GM08714 (cell line): ENCODE results near the gene C18orf32.
A peak's percentile ranks its signal among the peaks of the same experiment; 100 is the strongest.
"Not testable (repeated sequence)": the region's sequence is repeated elsewhere in the genome, so short reads cannot be mapped to it uniquely, and the experiment has no call there.

Experiments used
- H3K4me3 ChIP-seq: fragments of 200-500 bp; sonication (Bioruptor generic); 2 replicates; pipeline ENCODE4 v1.5.1; 2014; ENCODE audit warnings: mild to moderate bottlenecking, low read length, inconsistent platforms
- ZNF274 ChIP-seq: IDR thresholded peaks from 2 replicates; pipeline ENCODE4 v1.6.1; 2012; ENCODE audit warnings: mild to moderate bottlenecking, low read depth, low read length

The C18orf32 gene

DNA sequence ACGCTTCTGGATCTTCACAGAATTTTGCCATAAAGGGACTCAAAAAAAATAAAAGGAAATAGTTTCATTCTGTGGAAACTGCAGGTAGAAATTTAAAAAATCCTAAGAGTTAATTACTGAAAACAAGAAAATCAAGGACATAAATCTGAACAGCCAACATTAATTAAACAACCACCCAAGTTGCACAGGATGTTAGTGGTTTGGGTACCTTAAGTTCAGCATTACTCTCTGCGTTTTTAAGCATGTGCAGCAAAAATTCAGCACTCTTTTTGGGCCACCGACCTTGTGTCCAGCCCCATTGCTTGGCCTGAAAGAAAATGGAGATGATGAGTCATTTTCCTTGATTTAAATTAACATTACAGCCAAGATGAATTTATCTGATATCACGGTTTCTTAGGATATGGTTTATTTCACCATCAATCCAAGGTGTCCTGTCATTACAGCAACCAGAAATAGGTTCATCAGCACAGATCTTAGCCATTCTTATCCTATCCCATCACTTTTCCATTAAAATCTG, 3.3 kb upstream of the C18orf32 start:
- TF ChIP-seq ZNF274: no peak
- peak overlapping the region; percentile 83 for H3K4me3 ChIP-seq

GRCh38 chr18:49487711-49488310, 777 bp upstream of the C18orf32 start:
- no peak for TF ChIP-seq ZNF274
- peak overlapping the region; percentile 54; the same call in 1 of the 2 replicates for H3K4me3 ChIP-seq

DNA sequence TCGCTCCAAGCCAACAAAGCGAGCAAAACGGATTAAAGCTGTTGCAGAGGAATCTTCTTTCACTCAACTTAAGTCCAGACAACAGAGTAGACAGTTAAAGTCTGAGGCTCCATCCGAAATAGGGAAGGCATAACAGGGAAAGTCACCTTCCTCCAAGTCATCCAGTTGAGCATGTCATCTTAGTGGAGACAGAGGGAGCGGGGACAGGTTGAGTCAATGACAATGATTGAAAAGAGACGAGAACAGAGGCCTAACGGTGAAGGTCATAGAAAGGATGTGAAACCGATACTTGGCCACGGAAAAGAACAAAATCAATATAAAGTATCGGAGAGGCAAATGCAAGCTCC, 455 bp downstream of the C18orf32 start:
- TF ChIP-seq ZNF274: no peak
- peak overlapping the region; percentile 100 for H3K4me3 ChIP-seq

GRCh38 chr18:49486134-49486533, 900 bp downstream of the C18orf32 start:
- peak overlapping the region; percentile 100 for H3K4me3 ChIP-seq
- no peak for TF ChIP-seq ZNF274

- no peak overlapping the region for H3K4me3 ChIP-seq
- no peak for TF ChIP-seq ZNF274
Observed at GRCh38 chr18:49483198-49483597, 3.8 kb downstream of the C18orf32 start.

GRCh38 chr18:49481907-49482306, 5.1 kb downstream of the C18orf32 start:
- H3K4me3 ChIP-seq: no peak overlapping the region
- TF ChIP-seq ZNF274: no peak

- TF ChIP-seq ZNF274: no peak
- no peak overlapping the region for H3K4me3 ChIP-seq
Observed at GRCh38 chr18:49481317-49481716, 5.7 kb downstream of the C18orf32 start.

- H3K4me3 ChIP-seq: no peak overlapping the region
- no peak for TF ChIP-seq ZNF274
Observed at GRCh38 chr18:49479381-49480137, 7.5 kb downstream of the C18orf32 start.

- H3K4me3 ChIP-seq: no peak overlapping the region
- TF ChIP-seq ZNF274: no peak
Observed at GRCh38 chr18:49476664-49477411, 10.2 kb downstream of the C18orf32 start.

DNA sequence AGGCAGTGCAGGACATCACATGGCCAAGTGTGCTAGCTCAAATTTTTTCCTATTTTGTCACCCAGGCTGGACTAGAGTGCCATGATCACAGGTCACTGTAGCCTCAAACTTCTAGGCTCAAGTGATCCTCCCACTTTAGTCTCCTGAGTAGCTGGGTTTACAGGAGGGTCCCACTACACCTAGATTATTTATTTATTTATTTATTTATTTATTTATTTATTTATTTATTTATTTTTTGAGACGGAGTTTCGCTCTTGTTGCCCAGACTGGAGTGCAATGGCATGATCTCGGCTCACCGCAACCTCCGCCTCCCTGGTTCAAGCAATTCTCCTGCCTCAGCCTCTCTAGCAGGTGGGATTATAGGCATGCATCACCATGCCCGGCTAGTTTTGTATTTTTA, 12.1 kb downstream of the C18orf32 start:
- not testable (repeated sequence) for H3K4me3 ChIP-seq

- no peak for TF ChIP-seq ZNF274
- no peak overlapping the region for H3K4me3 ChIP-seq
Observed at GRCh38 chr18:49473721-49474120, 13.3 kb downstream of the C18orf32 start.

GRCh38 chr18:49472459-49472858, 14.6 kb downstream of the C18orf32 start:
- H3K4me3 ChIP-seq: no peak overlapping the region
- no peak for TF ChIP-seq ZNF274

GRCh38 chr18:49471532-49471931, 15.5 kb downstream of the C18orf32 start:
- no peak for TF ChIP-seq ZNF274
- no peak overlapping the region for H3K4me3 ChIP-seq

DNA sequence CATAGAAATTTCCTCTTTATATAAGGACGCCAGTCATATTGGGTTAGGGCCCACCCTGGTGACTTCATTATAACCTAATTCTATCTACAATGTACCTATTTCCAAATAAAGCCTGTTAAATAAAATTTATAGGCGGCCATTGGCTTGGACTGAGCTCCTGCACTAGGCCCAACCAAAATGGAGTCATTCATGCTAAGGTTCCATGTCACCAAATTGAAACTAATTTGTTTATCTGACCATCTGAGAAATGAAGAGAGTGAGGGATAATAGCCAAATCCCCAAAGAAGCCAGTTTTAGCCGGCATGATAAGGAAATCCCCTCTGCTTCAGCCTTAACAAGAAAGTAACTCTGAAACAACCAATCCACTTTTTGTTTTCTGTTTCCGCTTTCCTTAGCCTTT, 19.4 kb downstream of the C18orf32 start:
- no peak for TF ChIP-seq ZNF274
- H3K4me3 ChIP-seq: no peak overlapping the region

DNA sequence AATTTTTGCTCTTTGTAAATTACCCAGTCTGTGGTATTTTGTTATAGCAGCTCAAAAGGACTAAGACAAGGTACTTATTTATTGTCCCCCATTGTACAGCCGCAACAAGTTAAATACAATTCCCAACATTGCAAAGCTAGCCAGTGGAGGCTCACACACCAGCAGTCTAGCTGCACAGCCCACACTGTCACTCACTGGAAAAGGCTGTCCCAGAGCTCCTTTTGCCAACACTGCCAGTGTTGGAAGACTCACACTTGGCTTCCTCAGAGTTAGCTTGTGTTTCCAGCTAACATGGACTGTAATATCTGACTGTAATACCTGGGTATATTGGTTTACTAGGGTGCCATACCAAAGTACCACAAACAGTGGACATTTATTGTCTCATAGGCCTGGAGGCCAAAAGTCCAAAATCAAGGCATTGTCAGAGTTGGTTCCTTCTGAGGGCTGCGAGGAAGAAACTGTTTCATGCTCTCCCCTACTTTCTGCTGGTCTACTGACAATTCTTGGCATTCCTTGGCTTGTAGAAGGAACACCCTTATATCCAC, 19.9 kb downstream of the C18orf32 start:
- no peak overlapping the region for H3K4me3 ChIP-seq
- TF ChIP-seq ZNF274: no peak
